ENCODE measurements around the gene DCUN1D1.

Gene DCUN1D1

DNA sequence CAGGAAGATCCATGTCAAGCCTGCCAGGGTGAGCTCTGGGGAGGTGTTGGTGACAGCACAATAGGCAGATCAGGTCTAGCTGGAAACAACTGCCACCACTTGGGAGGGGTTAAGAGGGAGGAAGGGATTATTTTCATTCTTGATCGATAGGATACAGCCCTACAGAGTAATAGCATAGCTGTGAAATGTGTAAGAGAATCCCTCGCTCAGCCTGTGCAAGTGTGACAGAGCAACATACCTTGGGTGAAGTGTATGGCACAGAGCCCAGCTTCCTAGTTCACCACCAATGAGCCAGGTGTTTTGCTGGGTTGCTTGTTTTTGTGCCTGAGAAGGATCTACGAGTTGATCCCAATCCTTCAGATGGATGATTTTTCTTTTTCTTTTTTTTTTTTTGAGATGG is 9.2 kb upstream of the DCUN1D1 start:
- TF ChIP-seq POLR2A (IDR thresholded peaks at IDR 0.05; ENCODE audit: low read depth, low read length) = no peak
- DNase-seq (ENCODE audit: insufficient read length, low spot score) (no peak), FAIRE-seq (no peak)

DNA sequence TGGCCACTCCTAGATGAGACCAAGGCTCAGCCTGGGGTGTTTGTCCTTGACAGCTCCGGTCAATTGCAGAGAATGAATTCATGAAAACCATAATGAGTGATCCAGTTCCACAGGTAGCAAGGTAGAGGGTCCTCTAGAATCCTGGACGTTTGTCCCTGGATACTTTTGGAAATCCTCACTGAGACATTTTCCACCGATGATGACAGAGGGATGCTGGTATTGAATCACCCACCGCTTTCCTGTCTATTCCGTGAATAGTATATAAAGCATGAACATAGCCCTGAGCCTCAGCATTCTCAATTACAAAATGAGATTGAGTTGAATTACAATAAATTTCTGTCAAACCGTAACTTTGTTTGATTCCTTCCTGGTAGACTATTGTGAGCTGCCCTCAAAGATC is 5.7 kb upstream of the DCUN1D1 start:
- FAIRE-seq = no peak
- no peak for TF ChIP-seq POLR2A (IDR thresholded peaks at IDR 0.05; ENCODE audit: low read depth, low read length)
- DNase-seq (ENCODE audit: insufficient read length, low spot score) = no peak

DNA sequence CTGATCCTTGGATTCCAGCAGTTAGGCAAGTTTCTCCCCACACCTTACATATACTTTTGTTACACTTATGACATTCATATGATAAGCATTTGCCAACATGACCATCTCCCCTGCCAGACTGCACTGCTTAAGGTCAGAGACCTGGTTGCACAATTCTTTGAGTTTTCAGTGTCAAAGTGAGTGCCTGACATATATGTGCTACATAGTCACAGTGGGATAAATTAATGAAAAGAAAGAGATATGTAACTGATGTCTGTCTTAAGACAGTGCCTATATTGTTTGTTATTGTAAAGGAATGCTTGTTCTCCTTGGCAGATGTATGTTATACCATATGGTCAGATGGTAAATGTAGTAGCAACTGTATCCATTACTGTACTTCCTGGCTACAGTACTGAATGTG is 3.5 kb upstream of the DCUN1D1 start:
- FAIRE-seq = no peak
- no peak for TF ChIP-seq POLR2A (IDR thresholded peaks at IDR 0.05; ENCODE audit: low read depth, low read length)
- DNase-seq (ENCODE audit: insufficient read length, low spot score) = no peak

GRCh38 chr3:182981038-182981380 is 671 bp upstream of the DCUN1D1 start:
- no peak for TF ChIP-seq POLR2A (IDR thresholded peaks at IDR 0.05; ENCODE audit: low read depth, low read length)
- FAIRE-seq = no peak
- DNase-seq (ENCODE audit: insufficient read length, low spot score) = no peak

DNA sequence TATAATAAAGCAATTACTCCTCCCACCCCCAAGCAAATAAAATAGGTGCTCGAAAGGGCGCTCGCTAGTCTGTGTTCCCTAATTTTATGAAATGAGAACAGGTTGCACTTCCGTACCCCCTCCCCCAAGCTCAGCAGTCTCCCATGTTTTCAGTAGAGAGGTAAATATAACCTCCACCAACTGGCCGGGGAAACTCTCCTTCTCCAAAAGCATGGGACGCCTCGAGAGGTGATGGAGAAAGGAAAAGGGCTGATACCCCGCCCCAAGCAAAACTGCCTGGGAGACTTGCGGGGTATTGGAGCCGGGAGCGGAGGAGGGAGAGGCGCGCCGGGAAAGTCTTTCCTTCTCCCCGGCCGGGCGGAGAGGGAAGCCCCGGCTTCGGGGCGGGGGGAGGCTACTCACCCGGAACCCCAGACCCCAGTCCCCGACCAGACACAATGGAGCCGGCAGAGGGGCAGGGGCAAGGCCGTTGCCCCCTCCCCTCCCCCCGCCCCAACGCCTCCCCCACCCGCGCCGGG is 605 bp downstream of the DCUN1D1 start:
- DNase-seq (ENCODE audit: insufficient read length, low spot score) (peak; percentile 33), FAIRE-seq (peak; percentile 36)
- no peak for TF ChIP-seq POLR2A (IDR thresholded peaks at IDR 0.05; ENCODE audit: low read depth, low read length)

- DNase-seq (ENCODE audit: insufficient read length, low spot score) (no peak), FAIRE-seq (peak; percentile 73)
- TF ChIP-seq POLR2A (IDR thresholded peaks at IDR 0.05; ENCODE audit: low read depth, low read length) = no peak
Measured at GRCh38 chr3:182979103-182979673, 1.1 kb downstream of the DCUN1D1 start.

GRCh38 chr3:182978387-182978786 is 2.0 kb downstream of the DCUN1D1 start:
- FAIRE-seq (peak; percentile 27), DNase-seq (ENCODE audit: insufficient read length, low spot score) (no peak)
- TF ChIP-seq POLR2A (IDR thresholded peaks at IDR 0.05; ENCODE audit: low read depth, low read length) = no peak

GRCh38 chr3:182973047-182973446 is 7.3 kb downstream of the DCUN1D1 start:
- no peak for TF ChIP-seq POLR2A (IDR thresholded peaks at IDR 0.05; ENCODE audit: low read depth, low read length)
- FAIRE-seq = peak; percentile 65
- DNase-seq (ENCODE audit: insufficient read length, low spot score) = no peak

- DNase-seq (ENCODE audit: insufficient read length, low spot score) (no peak), FAIRE-seq (no peak)
- no peak for TF ChIP-seq POLR2A (IDR thresholded peaks at IDR 0.05; ENCODE audit: low read depth, low read length)
Measured at GRCh38 chr3:182972387-182972786, 8.0 kb downstream of the DCUN1D1 start.

DNA sequence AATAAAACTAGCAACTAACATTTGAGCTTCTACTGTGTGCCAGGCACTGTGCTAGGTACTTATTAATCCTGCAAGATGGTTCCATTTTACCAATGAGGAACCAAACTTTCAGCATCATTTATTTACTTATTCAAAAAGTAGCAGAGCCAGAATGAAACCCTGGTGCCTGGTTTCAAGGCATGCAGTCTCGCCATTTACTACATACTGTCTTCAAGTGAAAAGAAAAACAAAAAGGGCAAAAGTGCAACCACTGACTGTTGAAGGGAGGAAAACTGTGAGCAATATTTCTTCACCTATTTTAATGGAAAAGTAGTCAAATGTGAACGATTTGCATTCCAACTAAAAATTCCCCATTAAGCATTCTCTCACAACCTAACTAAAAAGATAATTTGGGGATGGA is 8.7 kb downstream of the DCUN1D1 start:
- no peak for TF ChIP-seq POLR2A (IDR thresholded peaks at IDR 0.05; ENCODE audit: low read depth, low read length)
- DNase-seq (ENCODE audit: insufficient read length, low spot score) (no peak), FAIRE-seq (peak; percentile 93)

- TF ChIP-seq POLR2A (IDR thresholded peaks at IDR 0.05; ENCODE audit: low read depth, low read length) = no peak
- DNase-seq (ENCODE audit: insufficient read length, low spot score) (no peak), FAIRE-seq (peak; percentile 80)
Measured at GRCh38 chr3:182970811-182971418, 9.4 kb downstream of the DCUN1D1 start.

DNA sequence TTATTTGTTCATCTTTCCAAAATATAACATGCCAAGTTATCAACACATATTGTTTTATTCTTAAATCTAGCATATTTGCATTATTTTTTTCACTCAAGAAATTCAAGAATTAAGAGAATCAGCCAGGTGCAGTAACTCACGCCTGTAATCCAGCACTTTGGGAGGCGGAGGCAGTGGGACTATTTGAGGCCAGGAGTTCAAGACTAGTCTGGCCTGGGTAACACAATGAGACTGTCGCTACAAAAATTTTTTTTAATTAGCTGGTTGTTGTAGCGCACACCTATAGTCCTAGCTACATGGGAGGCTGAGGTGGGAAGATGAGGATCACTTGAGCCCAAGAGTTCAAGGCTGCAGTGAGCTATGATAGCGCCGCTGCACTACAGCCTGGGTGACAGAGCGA is 10.5 kb downstream of the DCUN1D1 start:
- peak; percentile 58 for FAIRE-seq
- no peak for DNase-seq (ENCODE audit: insufficient read length, low spot score)
- TF ChIP-seq POLR2A (IDR thresholded peaks at IDR 0.05; ENCODE audit: low read depth, low read length) = no peak

GRCh38 chr3:182969277-182969676 is 11.1 kb downstream of the DCUN1D1 start:
- no peak for TF ChIP-seq POLR2A (IDR thresholded peaks at IDR 0.05; ENCODE audit: low read depth, low read length)
- DNase-seq (ENCODE audit: insufficient read length, low spot score) = peak; percentile 49
- FAIRE-seq = peak; percentile 90

DNA sequence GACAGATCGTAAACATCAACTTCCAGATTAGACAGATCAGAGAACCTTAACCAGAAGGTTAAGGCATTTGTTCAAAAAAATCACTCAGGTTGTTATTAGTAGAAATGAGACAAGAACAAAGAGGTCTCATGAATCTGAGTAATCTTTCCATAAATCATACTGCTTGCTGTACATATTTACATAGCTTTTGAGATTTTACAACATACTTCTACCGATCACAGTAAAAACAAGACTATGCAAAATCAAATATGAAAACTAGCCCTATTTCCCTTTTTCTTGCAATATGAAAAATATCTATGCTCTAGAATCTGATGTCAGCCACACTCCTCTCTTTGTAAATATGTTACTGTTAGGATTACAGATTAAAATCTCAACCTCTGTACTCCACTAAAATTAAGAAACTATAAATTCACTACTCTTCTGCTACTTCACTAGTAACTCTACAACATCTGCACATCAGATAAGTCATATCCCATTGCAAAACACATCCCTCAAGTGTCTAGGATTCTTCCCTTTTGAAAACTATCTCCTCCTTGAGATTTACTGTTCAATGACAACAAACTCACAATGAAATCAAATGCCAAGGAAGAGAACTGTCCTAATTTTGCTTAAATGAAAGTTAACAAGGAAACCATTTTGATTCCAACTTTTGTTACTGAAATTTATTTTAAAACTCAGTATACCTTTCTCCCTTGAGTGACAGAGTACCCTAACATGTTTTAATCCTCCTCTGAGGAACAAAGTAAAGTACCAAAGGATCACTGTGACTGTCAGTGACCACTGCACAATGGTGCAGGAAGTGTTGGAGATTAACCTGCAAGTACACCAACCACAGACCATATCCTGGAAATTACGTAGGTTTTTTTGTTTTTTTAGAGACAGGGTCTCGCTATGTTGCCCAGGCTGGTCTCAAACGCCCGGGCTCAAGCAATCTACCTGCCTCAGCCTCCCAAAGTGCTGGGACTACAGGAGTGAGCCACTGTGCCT is 12.8 kb downstream of the DCUN1D1 start:
- FAIRE-seq (peak; percentile 92), DNase-seq (ENCODE audit: insufficient read length, low spot score) (no peak)
- no peak for TF ChIP-seq POLR2A (IDR thresholded peaks at IDR 0.05; ENCODE audit: low read depth, low read length)
